Testis (tissue), 3 donors: ENCODE data around the gene FRAS1. TPM values are rescaled to one million over a fixed set of nuclear protein-coding genes. Genes with fewer than 3 reads are reported as not detected.

Source experiments
- DNase-seq: peaks from one replicate; pipeline ENCODE4 v3.0.0-alpha.2; 2019
- H3K27ac ChIP-seq, 2 donors: fragments of 200-600 bp; sonication (generic); one replicate each; pipeline ENCODE4 v1.5.1; 2019
- H3K27me3 ChIP-seq: fragments of 200-600 bp; sonication (generic); one replicate; pipeline ENCODE4 v1.5.1; 2019
- H3K36me3 ChIP-seq: fragments of 200-600 bp; sonication (generic); one replicate; pipeline ENCODE4 v1.5.1; 2017; ENCODE audit warnings: low read depth; ENCODE audit errors: missing control alignments
- H3K4me1 ChIP-seq: fragments of 200-600 bp; sonication (generic); one replicate; pipeline ENCODE4 v1.5.1; 2019
- H3K4me3 ChIP-seq, 2 donors: fragments of 200-600 bp; sonication (generic); one replicate each; pipeline ENCODE4 v1.5.1; 2017 to 2019
- H3K9me3 ChIP-seq: fragments of 200-600 bp; sonication (generic); one replicate; pipeline ENCODE4 v1.5.1; 2017
- POLR2A ChIP-seq: fragments of 450-650 bp; IDR thresholded peaks from one replicate; pipeline ENCODE4 v1.6.1; 2017; ENCODE audit warnings: antibody characterized with exemption, mild to moderate bottlenecking, moderate library complexity
- WGBS, 2 donors: methylation state at CpG; one replicate each; pipeline ENCODE4 v1.1.5; 2018; 5-methylcytosine and 5-hydroxymethylcytosine counted together
- intact Hi-C: fragments of 100-400 bp; cut with DNase I; formaldehyde crosslinking; loops from one replicate; pipeline ENCODE4 v1.15.1; 2023; ENCODE audit warnings: low total_unique reads
- polyA plus RNA-seq: library from polyadenylated mRNA; stranded (reverse); fragments of 350-450 nt; fragmentation: Illumina TruSeq; extraction: RNeasy Lipid Tissue Mini Kit (QIAGEN cat#74804); gene quantifications from one replicate; pipeline ENCODE4 v1.2.3, GENCODE V29; 2014; ENCODE audit warnings: low read depth, low replicate concordance; ENCODE audit not compliant: insufficient read depth
- total RNA-seq, 2 donors: library from RNA; depleted of rRNA; stranded (reverse); fragments of >200 nt; gene quantifications; one replicate each; pipeline ENCODE4 v1.2.3, GENCODE V29; 2016
- TF ChIP-seq, protein P1 (sequence below), 3 experiments: fragments of 450-650 bp in 2 of 3; fragments of 200-600 bp in 1 of 3; sonication (generic) in 1 of 3; IDR thresholded peaks; one replicate each; pipeline ENCODE4 v1.5.1; 2016 to 2019; ENCODE audit warnings: antibody characterized with exemption in 3 of 3, mild to moderate bottlenecking in 2 of 3, moderate library complexity in 1 of 3

Gene FRAS1
- total and polyA plus RNA-seq, 3 donors from 2014 or later, result 2.2 to 3.7 (median 3.5) TPM

DNA sequence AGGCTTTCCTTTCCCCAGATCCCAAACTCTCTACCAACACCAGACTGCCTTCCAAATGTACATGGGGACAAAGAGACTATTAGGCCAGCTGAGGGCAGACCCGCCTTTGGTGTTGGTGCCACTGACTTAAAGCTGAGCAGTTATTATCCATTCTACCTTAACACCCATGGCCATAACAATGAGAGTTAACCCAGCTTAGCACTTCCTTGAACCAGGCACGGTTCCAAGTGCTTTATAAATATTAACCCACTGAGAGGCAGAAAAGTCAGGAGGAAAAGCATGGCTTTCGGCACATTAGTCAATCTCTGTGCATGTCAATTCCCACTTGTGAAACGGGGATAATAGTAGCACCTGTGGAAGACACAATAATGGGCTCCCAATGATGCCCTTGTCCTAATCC, 251.4 kb downstream of the FRAS1 start:
- Histone ChIP-seq H3K27ac (no peak overlapping the region), H3K4me1 (no peaks in the 10 kb centered on the region), H3K36me3 (no peaks in the 10 kb centered on the region), H3K27me3 (no peaks in the 10 kb centered on the region), H3K9me3 (no peaks in the 10 kb centered on the region), H3K4me3 (no peak overlapping the region)
- TF ChIP-seq POLR2A, result no peak
- TF ChIP-seq, protein P1, sequence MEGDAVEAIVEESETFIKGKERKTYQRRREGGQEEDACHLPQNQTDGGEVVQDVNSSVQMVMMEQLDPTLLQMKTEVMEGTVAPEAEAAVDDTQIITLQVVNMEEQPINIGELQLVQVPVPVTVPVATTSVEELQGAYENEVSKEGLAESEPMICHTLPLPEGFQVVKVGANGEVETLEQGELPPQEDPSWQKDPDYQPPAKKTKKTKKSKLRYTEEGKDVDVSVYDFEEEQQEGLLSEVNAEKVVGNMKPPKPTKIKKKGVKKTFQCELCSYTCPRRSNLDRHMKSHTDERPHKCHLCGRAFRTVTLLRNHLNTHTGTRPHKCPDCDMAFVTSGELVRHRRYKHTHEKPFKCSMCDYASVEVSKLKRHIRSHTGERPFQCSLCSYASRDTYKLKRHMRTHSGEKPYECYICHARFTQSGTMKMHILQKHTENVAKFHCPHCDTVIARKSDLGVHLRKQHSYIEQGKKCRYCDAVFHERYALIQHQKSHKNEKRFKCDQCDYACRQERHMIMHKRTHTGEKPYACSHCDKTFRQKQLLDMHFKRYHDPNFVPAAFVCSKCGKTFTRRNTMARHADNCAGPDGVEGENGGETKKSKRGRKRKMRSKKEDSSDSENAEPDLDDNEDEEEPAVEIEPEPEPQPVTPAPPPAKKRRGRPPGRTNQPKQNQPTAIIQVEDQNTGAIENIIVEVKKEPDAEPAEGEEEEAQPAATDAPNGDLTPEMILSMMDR (IDR thresholded peaks at IDR 0.05), result no peak
- no peak for DNase-seq
- 55 to 85% methylated on average over 3 to 4 of the region's 4 CpGs for WGBS, 2 donors
- intact Hi-C loops, result no loop called here

DNA sequence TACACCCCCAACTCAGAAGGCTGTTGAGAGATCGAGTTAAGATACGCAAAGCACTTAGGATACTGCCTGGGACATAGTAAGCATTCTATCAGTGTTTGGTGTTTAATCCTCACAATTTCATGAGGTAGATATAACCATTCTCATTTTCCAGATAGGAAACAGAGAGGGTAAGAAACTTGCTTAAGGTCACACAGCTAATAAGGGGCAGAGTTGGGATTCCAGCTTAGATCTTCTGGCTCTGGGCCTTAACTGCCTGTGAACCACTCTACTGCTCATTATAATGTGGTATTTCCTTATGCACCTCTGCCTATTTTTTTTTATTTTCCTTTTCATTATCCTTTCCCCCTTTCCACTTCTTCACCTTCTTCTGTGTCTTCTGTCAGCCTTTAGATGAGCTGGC, 252.2 kb downstream of the FRAS1 start:
- Histone ChIP-seq H3K27me3 (no peaks in the 10 kb centered on the region), H3K36me3 (no peaks in the 10 kb centered on the region), H3K4me3 (no peak overlapping the region), H3K9me3 (no peaks in the 10 kb centered on the region), H3K4me1 (no peaks in the 10 kb centered on the region), H3K27ac (no peak overlapping the region)
- intact Hi-C loops, result no loop called here
- 93 to 97% methylated on average over 2 of the region's 2 CpGs for WGBS, 2 donors
- TF ChIP-seq, protein P1 (IDR thresholded peaks at IDR 0.05), result no peak
- no peak for TF ChIP-seq POLR2A
- DNase-seq, result no peak

DNA sequence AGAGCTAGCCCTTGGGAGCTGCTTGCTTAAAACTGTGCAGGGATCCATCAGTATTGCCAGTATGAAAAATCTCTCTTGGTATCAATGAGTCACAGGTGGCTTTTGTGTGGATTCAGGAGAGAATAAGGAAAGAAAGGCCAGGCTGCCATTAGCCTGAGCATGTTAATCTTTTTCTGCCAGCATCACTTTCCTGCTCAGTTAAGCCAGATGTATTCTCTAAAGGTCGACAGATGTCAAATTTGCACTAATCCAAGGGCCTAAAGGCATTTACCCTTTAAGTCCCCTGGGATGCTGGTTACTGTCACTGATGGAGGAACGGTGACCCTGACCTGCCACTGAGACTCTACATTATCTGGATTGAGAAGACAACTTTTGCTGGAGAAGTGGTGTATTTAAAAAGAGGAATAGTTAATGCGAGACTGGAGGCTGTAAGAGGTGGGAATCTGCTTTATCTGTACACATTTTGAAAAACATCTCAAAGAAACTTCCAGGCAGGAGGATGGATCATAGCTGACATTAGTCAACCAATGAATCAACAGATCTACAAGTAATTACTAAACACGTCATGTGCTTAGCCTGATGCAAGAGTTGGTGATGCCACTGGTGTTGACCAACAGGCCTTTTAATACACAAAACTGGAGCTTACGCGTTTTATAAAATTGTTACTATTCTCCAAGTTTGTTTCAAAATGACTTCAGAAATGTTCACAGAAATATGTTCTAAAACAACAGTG, 253.1 kb downstream of the FRAS1 start:
- H3K4me1 ChIP-seq, result no peaks in the 10 kb centered on the region
- no peaks in the 10 kb centered on the region for H3K9me3 ChIP-seq
- no peaks in the 10 kb centered on the region for H3K36me3 ChIP-seq
- no peak overlapping the region for H3K4me3 ChIP-seq
- H3K27ac ChIP-seq, result no peak overlapping the region
- H3K27me3 ChIP-seq, result no peaks in the 10 kb centered on the region
- 78% methylated on average over 6 of the region's 6 CpGs for WGBS, 2 donors
- TF ChIP-seq POLR2A, result no peak
- TF ChIP-seq, protein P1 (IDR thresholded peaks at IDR 0.05), result no peak
- no peak for DNase-seq
- intact Hi-C loops, result no loop called here

DNA sequence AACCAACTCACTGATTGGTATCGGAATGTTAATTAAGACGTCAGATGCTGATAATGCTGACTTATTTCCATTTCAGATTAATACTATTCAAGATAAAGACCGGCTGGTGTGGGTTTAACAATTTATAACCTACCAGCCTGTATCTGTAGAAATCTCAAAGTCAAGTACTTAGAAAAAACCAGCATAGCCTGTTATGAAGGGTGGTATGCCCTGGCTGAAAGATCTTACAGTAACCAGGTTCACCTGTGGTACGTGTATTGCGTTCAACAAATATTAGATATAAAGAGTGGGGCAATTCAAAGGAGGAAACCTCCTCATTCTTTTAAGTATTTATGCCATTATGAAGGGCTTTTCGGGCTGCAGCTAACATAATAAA, 253.6 kb downstream of the FRAS1 start:
- Histone ChIP-seq H3K36me3 (no peaks in the 10 kb centered on the region), H3K9me3 (no peaks in the 10 kb centered on the region), H3K27me3 (no peaks in the 10 kb centered on the region), H3K27ac (no peak overlapping the region), H3K4me1 (no peaks in the 10 kb centered on the region), H3K4me3 (no peak overlapping the region)
- DNase-seq, result no peak
- WGBS, 2 donors, result 69 to 82% methylated on average over 6 of the region's 6 CpGs
- intact Hi-C loops, result no loop called here
- TF ChIP-seq, protein P1 (IDR thresholded peaks at IDR 0.05), result no peak
- TF ChIP-seq POLR2A, result no peak

DNA sequence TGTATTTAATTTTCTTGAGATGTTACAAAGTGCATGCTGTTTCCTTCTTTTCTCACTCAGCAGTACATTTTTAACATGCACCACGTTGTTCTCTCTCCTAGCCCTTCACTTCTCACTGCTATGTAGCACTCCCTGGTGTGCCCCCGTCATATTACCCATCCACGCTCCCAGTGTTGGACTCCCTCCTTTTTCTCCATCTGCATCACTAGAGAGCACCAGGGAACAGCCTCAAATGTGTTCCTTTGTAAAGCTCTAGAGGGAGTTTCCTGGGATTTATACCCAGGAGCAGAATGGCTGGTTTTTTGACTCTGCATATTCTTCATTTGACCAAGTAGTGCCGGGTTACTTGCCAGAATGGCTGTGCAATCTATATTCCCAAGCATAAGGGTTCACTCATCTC, 254.2 kb downstream of the FRAS1 start:
- TF ChIP-seq, protein P1 (IDR thresholded peaks at IDR 0.05), result no peak
- no peak for TF ChIP-seq POLR2A
- intact Hi-C loops, result no loop called here

More for the DNA sequence above, 254.2 kb downstream of the FRAS1 start:
- 66 to 76% methylated on average over 4 of the region's 4 CpGs for WGBS, 2 donors
- Histone ChIP-seq H3K27me3 (no peaks in the 10 kb centered on the region), H3K27ac (no peak overlapping the region), H3K36me3 (no peaks in the 10 kb centered on the region), H3K9me3 (no peaks in the 10 kb centered on the region), H3K4me1 (no peaks in the 10 kb centered on the region), H3K4me3 (no peak overlapping the region)
- DNase-seq, result no peak
